ENCODE data around the gene PTPRN2.
"Not testable (repeated sequence)": the region's sequence is repeated elsewhere in the genome, so short reads cannot be mapped to it uniquely, and the experiment has no call there.

PTPRN2 gene

GRCh38 chr7:158431941-158432347 is 155.7 kb downstream of the PTPRN2 start:
- no peak for DNase-seq

DNA sequence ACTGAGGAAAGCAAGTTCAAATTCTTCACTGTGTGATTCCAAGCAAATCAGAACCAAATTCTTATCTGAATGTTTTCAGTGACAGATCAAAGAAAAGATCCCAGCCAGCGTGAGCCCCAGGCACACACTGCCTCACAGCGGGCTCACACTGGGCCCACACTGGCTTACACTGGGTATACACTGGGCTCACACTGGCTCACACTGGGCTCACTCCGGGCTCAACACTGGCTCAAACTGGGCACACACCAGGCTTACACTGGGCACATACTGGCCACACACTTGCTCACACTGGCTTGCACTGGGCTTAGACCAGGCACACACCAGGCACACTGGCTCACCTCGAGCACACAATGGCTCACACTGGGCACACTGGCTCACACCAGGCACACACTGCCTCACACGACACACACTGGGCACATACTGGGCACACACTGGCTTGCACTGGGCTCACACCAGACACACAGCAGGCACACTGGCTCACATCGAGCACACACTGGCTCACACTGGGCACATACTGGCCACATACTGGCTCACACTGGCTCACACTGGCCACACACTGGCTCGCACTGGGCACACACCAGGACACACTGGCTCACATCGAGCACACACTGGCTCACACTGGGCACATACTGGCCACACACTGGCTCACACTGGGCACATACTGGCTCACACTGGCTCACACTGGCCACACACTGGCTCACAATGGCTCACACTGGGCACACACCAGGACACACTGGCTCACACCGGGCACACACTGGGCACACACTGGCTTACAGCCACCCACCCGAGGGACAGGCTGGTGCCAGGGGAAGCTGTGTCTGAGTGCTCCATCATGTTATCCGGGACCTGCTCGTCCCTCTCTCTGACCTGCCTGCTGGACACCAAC is 156.3 kb downstream of the PTPRN2 start:
- DNase-seq, result no peak

DNA sequence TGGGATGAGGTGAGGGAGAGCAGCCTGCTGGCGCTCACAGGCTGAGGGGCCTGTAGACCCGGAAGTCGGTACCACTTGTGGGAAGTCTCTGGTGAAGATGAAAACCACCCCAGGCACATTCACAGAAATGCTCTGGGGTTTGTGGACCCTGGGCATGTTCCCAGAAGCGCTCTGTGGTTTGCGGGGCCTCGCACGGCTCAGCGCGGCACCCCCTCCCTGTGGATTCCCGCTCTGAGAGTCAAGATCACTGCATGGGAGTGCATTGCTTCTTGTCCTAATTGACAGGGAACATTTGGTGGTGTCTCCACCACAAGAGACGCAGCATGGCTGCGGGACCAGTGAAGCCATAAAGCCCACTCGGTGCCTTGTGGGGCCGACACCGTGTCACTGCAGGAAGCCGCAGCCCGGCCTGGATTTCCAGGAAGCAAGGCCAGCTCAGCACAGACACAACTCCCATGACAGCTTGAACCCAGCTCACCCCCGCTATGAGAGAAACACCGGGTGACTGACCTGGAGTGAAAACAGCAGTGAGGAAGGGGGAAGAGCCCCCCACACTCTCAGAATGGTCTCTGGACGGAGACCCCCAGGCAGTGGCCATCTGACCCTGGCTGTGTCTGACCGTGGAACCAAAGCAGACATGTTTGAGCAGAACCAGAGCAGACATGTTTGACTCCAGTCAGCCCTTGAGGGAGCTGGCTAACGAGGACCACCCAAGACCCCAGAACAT is 157.2 kb downstream of the PTPRN2 start:
- DNase-seq, result no peak

GRCh38 chr7:158428837-158429753 is 158.5 kb downstream of the PTPRN2 start:
- DNase-seq, result no peak

- DNase-seq, result no peak
These were observed 159.3 kb downstream of the PTPRN2 start for GRCh38 chr7:158428131-158428836.

DNA sequence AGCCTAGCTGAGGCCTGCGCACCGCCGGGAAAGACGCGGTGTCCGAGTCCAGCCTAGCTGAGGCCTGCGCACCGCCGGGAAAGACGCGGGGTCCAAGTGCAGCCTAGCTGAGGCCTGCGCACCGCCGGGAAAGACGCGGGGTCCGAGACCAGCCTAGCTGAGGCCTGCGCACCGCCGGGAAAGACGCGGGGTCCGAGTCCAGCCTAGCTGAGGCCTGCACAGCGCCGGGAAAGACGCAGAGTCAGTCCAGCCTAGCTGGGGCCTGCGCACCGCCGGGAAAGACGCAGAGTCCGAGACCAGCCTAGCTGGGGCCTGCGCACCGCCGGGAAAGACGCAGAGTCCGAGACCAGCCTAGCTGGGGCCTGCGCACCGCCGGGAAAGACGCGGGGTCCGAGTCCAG is 161.9 kb downstream of the PTPRN2 start:
- DNase-seq, result not testable (repeated sequence)

DNA sequence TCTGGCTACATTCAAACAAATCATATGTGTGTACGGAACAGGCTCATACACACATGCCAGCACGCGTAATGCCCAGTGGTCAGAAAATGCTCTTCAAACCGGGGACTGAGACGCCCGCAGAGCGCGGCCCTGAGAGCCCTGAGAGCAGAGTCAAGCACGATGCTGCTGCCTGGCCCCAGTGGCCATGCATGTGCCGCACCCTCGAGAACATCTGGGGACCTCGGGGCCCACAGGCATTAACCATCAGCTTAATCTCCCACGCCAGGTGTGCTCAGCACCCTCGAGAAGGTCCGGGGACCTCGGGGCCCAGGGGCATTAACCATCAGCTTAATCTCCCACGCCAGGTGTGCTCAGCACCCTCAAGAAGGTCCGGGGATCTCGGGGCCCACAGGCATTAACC is 163.1 kb downstream of the PTPRN2 start:
- no peak for DNase-seq

DNA sequence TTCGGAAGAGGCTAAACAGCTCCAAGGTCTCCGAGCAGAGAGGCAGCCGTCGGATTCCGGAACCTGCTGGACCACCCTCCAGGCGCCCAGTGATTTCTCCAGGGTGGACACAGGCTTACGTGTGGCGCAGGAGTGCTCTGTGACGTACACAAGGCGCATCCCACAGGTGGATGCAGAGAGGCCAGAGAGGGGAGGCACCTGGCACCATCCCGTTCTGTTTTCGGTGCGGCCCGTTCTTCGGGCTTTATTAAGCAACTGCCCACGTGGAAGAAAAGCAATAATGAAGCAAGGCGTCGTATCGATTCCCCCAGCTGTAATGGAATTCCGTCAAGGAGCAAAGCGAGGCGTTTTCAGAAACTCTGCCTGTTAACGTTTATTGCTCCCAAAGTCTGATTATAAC is 163.6 kb downstream of the PTPRN2 start:
- no peak for DNase-seq

GRCh38 chr7:158422887-158423560 is 164.6 kb downstream of the PTPRN2 start:
- no peak for DNase-seq

- DNase-seq, result no peak
These were observed 165.3 kb downstream of the PTPRN2 start for GRCh38 chr7:158422196-158422886.

- DNase-seq, result no peak
These were observed 166.3 kb downstream of the PTPRN2 start for GRCh38 chr7:158421361-158421760.

DNA sequence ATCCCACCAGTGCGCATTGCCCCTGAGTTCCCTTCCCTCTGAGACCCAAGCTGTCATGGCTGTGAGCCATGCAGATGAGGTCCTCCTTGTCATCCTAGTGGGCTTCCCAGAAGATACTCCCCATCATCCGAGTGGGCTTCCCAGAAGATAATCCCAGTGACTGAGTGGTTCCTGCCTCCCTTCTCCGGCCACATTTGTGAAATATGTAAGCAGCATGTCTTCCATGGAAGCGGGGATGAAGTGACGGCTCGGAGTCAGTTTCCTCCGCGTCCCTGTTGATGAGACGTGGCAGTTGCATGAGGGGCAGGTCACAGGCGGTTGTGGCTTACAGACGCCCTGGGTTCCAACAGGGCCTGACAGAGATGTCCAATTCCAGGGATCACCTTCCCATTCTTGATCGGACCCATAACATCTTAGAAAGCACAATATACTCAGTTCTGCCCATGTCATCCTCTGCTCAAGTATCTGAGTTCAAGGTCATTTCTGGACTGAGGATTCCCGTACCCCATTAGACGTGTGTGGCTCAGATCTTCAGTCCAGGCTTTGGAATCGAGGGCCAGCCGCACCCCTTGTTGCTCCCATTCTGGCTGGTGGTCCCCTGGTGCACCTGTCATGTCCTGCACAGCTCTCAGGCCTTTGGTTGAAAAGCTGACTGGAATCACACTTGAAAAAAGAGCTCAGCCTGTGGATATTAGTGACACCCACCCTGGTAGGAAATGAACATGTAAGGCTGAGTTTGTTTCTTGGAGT is 166.9 kb downstream of the PTPRN2 start:
- no peak for DNase-seq

DNA sequence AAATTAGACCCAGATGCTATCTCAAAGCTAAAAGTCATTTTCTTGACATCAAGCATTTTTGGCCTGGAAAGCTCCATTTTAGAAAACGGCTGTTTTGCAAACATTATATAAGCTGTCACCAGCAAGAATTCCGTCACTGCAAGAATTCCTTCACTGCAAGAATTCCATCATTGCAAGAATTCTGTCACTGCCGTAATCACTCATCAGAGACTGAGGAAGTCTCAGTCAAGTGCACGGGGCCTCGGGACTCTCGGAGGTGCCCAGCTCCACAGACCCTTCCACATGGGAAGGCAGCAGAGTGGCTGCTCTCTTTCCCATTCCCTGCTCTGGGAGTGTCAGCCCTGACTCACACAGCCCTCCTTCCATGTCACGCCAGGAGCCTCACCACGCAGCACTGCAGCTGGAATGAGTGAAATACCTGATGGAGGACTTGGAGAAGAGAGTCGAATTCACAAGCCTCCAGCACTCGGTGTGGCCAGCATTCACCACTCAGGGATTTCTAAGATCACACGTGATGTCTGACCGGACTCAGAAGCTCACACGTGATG is 168.3 kb downstream of the PTPRN2 start:
- DNase-seq, result no peak

DNA sequence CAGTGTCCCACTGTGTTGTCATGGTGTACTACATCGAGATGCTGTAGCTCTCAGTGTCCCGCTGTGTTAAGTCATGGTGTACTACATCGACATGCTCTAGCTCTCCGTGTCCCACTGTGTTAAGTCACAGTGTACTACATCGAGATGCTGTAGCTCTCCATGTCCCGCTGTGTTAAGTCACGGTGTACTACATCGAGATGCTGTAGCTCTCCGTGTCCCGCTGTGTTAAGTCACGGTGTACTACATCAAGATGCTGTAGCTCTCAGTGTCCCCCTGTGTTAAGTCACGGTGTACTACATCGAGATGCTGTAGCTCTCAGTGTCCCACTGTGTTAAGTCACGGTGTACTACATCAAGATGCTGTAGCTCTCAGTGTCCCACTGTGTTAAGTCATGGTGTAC is 169.2 kb downstream of the PTPRN2 start:
- not testable (repeated sequence) for DNase-seq

- DNase-seq, result no peak
These were observed 171.2 kb downstream of the PTPRN2 start for GRCh38 chr7:158416283-158416933.

DNA sequence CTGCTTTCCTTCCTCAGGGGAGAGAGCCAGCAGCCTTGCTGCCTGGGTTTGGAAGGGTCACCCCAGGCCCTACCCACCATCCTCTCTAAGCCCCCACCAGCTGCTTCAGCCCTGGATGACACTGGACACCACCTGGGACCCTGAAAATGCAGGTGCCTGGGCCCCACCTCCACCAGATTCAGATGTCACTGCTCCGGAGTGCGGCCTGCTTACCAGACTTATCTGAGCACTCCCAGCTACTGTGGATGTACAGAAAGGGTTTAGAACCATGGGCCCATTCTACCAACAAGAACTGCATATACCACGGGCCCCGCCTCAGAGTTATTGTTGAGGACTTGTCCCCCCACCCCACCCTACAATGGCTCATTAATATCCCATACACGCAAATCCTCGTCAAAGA is 172.3 kb downstream of the PTPRN2 start:
- no peak for DNase-seq

DNA sequence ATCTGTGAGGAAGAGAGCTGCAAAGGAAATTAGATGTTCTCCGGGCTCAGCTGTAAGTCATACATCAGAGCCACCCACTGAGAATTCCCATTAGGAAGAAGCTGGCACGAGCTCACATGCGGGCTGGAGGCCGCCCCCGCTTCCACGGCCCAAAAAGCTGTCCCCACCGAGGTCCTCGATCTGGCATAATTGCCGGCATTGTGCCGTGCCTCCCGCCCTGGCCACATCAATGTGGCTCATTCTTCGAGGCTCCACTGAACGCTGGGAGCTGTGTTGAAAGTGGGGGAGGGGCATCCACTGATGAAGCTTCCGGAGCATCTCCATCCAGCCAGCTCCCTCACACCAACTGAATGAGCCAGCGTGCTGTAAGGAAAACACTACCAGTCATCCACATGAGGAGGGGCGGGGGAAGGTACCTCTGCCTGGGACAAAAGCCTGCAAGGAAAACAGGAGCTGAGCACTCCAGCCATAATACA is 173.1 kb downstream of the PTPRN2 start:
- no peak for DNase-seq

- DNase-seq, result no peak
These were observed 173.6 kb downstream of the PTPRN2 start for GRCh38 chr7:158414002-158414401.

DNA sequence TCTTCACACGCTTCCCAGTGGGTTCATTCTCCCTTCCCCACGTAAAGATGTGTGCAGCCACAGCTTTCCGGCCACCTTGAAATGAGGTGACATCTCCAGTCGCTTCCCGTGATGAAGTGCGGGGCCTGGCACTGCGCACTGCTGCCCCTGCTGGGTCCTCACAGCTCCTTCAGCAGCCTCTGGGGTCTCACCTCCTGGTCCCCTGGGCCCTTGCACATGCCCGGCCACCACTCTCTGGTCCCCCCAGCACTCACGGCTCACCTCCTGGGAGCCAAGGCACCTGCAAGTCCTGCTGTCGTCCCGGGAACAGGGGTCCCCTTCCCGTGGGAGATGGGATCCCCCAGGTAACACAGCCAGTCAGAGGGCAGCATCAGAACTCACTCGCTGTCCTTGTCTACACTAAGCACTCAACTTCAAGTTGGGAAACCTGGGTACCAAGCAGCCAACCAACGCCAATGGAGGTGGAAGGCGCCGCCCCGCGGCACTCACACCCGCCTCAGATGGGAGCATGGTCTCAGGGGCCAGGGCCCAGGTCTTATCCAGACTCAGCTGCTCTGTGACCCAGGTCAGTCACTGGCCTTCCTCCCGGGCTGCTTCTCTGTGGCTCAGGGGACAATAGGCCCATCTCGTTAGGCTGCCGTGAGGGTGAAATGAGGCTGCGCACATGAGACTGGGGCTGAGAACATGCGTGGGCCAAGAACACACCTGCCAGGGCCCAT is 176.2 kb downstream of the PTPRN2 start:
- DNase-seq, result no peak

Data from activated CD4-positive, CD25-positive, alpha-beta regulatory T cell (primary cell).